Measurements from ENCODE around the gene PTH2R. TPM values are rescaled to one million over a fixed set of nuclear protein-coding genes. Genes with fewer than 3 reads are reported as not detected.
"Not testable (repeated sequence)": the region's sequence is repeated elsewhere in the genome, so short reads cannot be mapped to it uniquely, and the experiment has no call there.

The PTH2R gene
- total and polyA plus RNA-seq, 2 experiments from 2014 or later = not detected

DNA sequence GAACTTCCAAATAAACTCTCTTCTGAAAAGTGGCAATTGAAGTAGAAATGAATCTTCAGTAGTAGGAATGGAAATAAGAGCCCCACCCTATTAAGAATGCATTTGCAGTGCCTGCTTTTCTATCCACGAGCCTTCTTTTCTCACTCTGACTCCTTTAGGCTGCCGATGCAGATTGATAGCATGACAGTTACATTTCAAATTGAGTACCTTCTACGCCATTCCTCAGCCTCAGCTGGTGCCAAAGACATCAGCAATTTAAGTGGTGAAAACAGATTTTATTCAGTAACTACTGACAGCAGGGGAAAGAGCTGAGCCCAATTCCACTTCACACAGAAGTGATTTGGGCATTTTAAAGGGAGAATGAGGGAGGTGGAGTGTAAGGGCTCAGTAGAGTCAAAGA lies 85.5 kb downstream of the PTH2R start:
- Histone ChIP-seq H4K20me1 (ENCODE audit: insufficient read depth) (no peaks in the 10 kb centered on the region), H3K4me2 (ENCODE audit: unreplicated experiment) (no peak overlapping the region), H3K9me3 (ENCODE audit: low read depth) (no peaks in the 10 kb centered on the region), H3K9me2 (ENCODE audit: insufficient read depth) (no peaks in the 10 kb centered on the region), H3K27me3 (replicated peaks; ENCODE audit: insufficient read depth) (no peaks in the 10 kb centered on the region), H3K9ac (no peak overlapping the region), H3K27ac (no peak overlapping the region), H2AFZ (no peak overlapping the region), H3F3A (ENCODE audit: insufficient read depth) (no peaks in the 10 kb centered on the region), H3K4me3 (no peak overlapping the region), H3K79me2 (ENCODE audit: insufficient read depth) (no peaks in the 10 kb centered on the region), H3K4me1 (ENCODE audit: insufficient read depth) (no peaks in the 10 kb centered on the region), H3K36me3 (ENCODE audit: low read depth) (no peaks in the 10 kb centered on the region)
- DNase-seq = no peak
- 9 to 14% methylated on average over 3 of the region's 3 CpGs for WGBS, 2 experiments (ENCODE audit: low coverage in 1 of 2, low lambda C conversion rate in 2 of 2, missing lambda C conversion rate in 2 of 2)
- no peak for TF ChIP-seq EZH2 (IDR thresholded peaks at IDR 0.05; ENCODE audit: insufficient read depth, poor library complexity, severe bottlenecking)
- no peak for TF ChIP-seq EZH2phosphoT487 (IDR thresholded peaks at IDR 0.05; ENCODE audit: insufficient read depth, low read depth)
- in situ Hi-C loops (cut with MboI) = no loop called here

DNA sequence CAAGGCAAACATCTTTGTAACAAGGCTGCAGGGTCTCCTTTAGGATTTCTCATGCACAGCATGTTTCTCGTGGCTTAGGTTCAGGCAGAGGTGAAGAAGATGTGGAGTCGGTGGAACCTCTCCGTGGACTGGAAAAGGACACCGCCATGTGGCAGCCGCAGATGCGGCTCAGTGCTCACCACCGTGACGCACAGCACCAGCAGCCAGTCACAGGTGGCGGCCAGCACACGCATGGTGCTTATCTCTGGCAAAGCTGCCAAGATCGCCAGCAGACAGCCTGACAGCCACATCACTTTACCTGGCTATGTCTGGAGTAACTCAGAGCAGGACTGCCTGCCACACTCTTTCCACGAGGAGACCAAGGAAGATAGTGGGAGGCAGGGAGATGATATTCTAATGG lies 86.6 kb downstream of the PTH2R start:
- H3K4me2 ChIP-seq (ENCODE audit: unreplicated experiment) = no peak overlapping the region
- no peaks in the 10 kb centered on the region for H3K79me2 ChIP-seq (ENCODE audit: insufficient read depth)
- no peak overlapping the region for H2AFZ ChIP-seq
- no peaks in the 10 kb centered on the region for H3K4me1 ChIP-seq (ENCODE audit: insufficient read depth)
- in situ Hi-C loops (cut with MboI) = no loop called here
- H3K27ac ChIP-seq = no peak overlapping the region
- H3K9me2 ChIP-seq (ENCODE audit: insufficient read depth) = no peaks in the 10 kb centered on the region
- TF ChIP-seq EZH2 (IDR thresholded peaks at IDR 0.05; ENCODE audit: insufficient read depth, poor library complexity, severe bottlenecking) (no peak), EZH2phosphoT487 (IDR thresholded peaks at IDR 0.05; ENCODE audit: insufficient read depth, low read depth) (no peak)
- H3K9ac ChIP-seq = no peak overlapping the region
- 40 to 41% methylated on average over 12 of the region's 12 CpGs for WGBS, 2 experiments (ENCODE audit: low coverage in 1 of 2, low lambda C conversion rate in 2 of 2, missing lambda C conversion rate in 2 of 2)
- H4K20me1 ChIP-seq (ENCODE audit: insufficient read depth) = no peaks in the 10 kb centered on the region
- no peaks in the 10 kb centered on the region for H3K9me3 ChIP-seq (ENCODE audit: low read depth)
- no peaks in the 10 kb centered on the region for H3K36me3 ChIP-seq (ENCODE audit: low read depth)
- H3F3A ChIP-seq (ENCODE audit: insufficient read depth) = no peaks in the 10 kb centered on the region
- no peak overlapping the region for H3K4me3 ChIP-seq
- no peak for DNase-seq
- H3K27me3 ChIP-seq (replicated peaks; ENCODE audit: insufficient read depth) = no peaks in the 10 kb centered on the region

DNA sequence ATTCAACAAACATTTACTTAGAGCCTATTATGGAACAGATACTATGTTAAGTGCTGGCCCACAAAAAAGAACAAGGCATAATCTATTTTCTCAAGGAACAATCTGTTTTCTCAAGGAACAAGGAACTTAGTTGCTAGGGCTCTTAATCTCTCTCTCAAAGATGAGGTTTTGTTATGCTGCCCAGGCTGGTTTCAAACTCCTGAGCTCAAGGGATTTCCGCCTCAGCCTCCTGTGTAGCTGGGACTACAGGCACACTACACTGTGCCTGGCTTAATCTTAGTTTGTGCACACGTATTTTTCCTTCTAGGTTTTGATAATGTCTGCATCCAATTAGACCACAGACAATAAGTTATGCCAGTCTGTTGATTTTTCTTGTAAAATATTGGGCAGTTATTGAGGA lies 89.5 kb downstream of the PTH2R start:
- in situ Hi-C loops (cut with MboI) = no loop called here
- Histone ChIP-seq H3K9me3 (ENCODE audit: low read depth) (no peaks in the 10 kb centered on the region), H3F3A (ENCODE audit: insufficient read depth) (no peaks in the 10 kb centered on the region), H3K9me2 (ENCODE audit: insufficient read depth) (no peaks in the 10 kb centered on the region), H2AFZ (no peak overlapping the region), H3K27me3 (replicated peaks; ENCODE audit: insufficient read depth) (no peaks in the 10 kb centered on the region), H3K4me3 (no peak overlapping the region), H3K79me2 (ENCODE audit: insufficient read depth) (no peaks in the 10 kb centered on the region), H3K9ac (no peak overlapping the region), H3K36me3 (ENCODE audit: low read depth) (no peaks in the 10 kb centered on the region), H4K20me1 (ENCODE audit: insufficient read depth) (no peaks in the 10 kb centered on the region), H3K4me1 (ENCODE audit: insufficient read depth) (no peaks in the 10 kb centered on the region), H3K4me2 (ENCODE audit: unreplicated experiment) (no peak overlapping the region), H3K27ac (no peak overlapping the region)
- DNase-seq = no peak
- 16 to 18% methylated on average over 2 of the region's 2 CpGs for WGBS, 2 experiments (ENCODE audit: low coverage in 1 of 2, low lambda C conversion rate in 2 of 2, missing lambda C conversion rate in 2 of 2)
- TF ChIP-seq EZH2 (IDR thresholded peaks at IDR 0.05; ENCODE audit: insufficient read depth, poor library complexity, severe bottlenecking) (no peak), EZH2phosphoT487 (IDR thresholded peaks at IDR 0.05; ENCODE audit: insufficient read depth, low read depth) (no peak)

DNA sequence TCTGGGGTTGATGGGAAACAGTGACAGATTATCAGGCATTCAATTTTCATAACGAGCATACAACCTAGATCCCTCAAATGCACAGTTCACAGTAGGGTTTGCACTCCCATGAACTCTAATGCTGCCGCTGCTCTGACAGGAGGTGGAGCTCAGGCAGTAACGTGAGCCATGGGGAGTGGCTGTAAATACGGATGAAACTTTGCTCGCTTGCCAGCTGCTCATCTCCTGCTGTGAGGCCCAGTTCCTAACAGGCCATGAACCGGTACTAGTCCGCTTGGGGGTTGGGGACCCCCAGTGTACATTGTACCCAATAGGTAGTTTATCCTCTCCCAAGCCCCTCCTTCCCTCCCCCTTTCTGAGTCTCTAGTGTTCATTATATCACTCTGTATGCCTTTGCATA lies 94.6 kb downstream of the PTH2R start:
- Histone ChIP-seq H3K9me2 (ENCODE audit: insufficient read depth) (no peaks in the 10 kb centered on the region), H3K27ac (no peak overlapping the region), H3K79me2 (ENCODE audit: insufficient read depth) (no peaks in the 10 kb centered on the region), H3K9ac (no peak overlapping the region), H3K27me3 (replicated peaks; ENCODE audit: insufficient read depth) (no peaks in the 10 kb centered on the region), H3K4me2 (ENCODE audit: unreplicated experiment) (no peak overlapping the region), H4K20me1 (ENCODE audit: insufficient read depth) (no peaks in the 10 kb centered on the region), H3K4me1 (ENCODE audit: insufficient read depth) (no peaks in the 10 kb centered on the region), H3K36me3 (ENCODE audit: low read depth) (no peaks in the 10 kb centered on the region), H3K9me3 (ENCODE audit: low read depth) (no peaks in the 10 kb centered on the region), H2AFZ (no peak overlapping the region), H3K4me3 (no peak overlapping the region), H3F3A (ENCODE audit: insufficient read depth) (no peaks in the 10 kb centered on the region)
- DNase-seq = no peak
- TF ChIP-seq EZH2 (IDR thresholded peaks at IDR 0.05; ENCODE audit: insufficient read depth, poor library complexity, severe bottlenecking) = no peak
- no peak for TF ChIP-seq EZH2phosphoT487 (IDR thresholded peaks at IDR 0.05; ENCODE audit: insufficient read depth, low read depth)
- WGBS, 2 experiments (ENCODE audit: low coverage in 1 of 2, low lambda C conversion rate in 2 of 2, missing lambda C conversion rate in 2 of 2) = 2 to 4% methylated on average over 7 of the region's 7 CpGs
- in situ Hi-C loops (cut with MboI) = no loop called here

DNA sequence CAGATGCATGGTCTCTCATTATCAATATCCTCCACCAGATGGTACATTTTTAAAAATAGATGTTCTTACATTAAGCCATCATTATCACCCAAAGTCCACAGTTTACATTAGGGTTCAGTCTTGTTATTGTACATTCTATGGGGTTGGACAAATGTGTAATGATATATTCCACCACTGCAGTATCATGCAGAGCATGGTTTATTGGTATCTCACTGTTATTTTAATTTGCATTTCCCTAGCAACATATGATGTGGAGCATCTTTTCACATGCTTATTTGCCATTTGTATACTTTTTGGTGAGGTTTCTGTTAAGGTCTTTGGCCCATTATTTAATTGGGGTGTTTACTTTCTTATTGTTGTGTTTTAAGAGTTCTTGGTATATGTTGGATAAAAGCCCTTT lies 95.7 kb downstream of the PTH2R start:
- Histone ChIP-seq H3K4me1 (ENCODE audit: insufficient read depth) (no peaks in the 10 kb centered on the region), H3K27me3 (replicated peaks; ENCODE audit: insufficient read depth) (no peaks in the 10 kb centered on the region), H2AFZ (no peak overlapping the region), H3K9ac (no peak overlapping the region), H4K20me1 (ENCODE audit: insufficient read depth) (no peaks in the 10 kb centered on the region), H3K79me2 (ENCODE audit: insufficient read depth) (no peaks in the 10 kb centered on the region), H3F3A (ENCODE audit: insufficient read depth) (no peaks in the 10 kb centered on the region), H3K9me2 (ENCODE audit: insufficient read depth) (no peaks in the 10 kb centered on the region), H3K4me2 (ENCODE audit: unreplicated experiment) (no peak overlapping the region), H3K27ac (no peak overlapping the region), H3K36me3 (ENCODE audit: low read depth) (no peaks in the 10 kb centered on the region), H3K9me3 (ENCODE audit: low read depth) (no peaks in the 10 kb centered on the region), H3K4me3 (no peak overlapping the region)
- no peak for TF ChIP-seq EZH2 (IDR thresholded peaks at IDR 0.05; ENCODE audit: insufficient read depth, poor library complexity, severe bottlenecking)
- no peak for TF ChIP-seq EZH2phosphoT487 (IDR thresholded peaks at IDR 0.05; ENCODE audit: insufficient read depth, low read depth)
- DNase-seq = no peak
- in situ Hi-C loops (cut with MboI) = no loop called here

DNA sequence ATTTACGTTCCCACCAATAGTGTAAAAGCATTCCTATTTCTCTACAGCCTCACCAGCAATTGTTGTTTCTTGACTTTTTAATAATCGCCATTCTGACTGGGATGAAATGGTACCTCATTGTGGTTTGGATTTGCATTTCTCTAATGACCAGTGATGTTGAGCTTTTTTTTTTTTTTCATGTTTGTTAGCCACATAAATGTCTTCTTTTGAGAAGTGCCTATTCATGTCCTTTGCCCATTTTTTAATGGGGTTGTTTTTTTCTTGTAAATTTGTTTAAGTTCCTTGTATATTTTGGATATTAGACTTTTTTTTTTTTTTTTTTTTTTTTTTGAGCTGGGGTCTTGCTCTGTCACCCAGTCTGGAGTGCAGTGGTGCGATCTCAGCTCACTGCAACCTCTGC lies 98.8 kb downstream of the PTH2R start:
- H3K9me2 ChIP-seq (ENCODE audit: insufficient read depth); H3K9ac ChIP-seq; H3K4me2 ChIP-seq (ENCODE audit: unreplicated experiment); H3K27ac ChIP-seq; H3K27me3 ChIP-seq (replicated peaks; ENCODE audit: insufficient read depth); DNase-seq; H4K20me1 ChIP-seq (ENCODE audit: insufficient read depth); H3K9me3 ChIP-seq (ENCODE audit: low read depth); H3K4me1 ChIP-seq (ENCODE audit: insufficient read depth); H3K4me3 ChIP-seq; H3K36me3 ChIP-seq (ENCODE audit: low read depth); H3K79me2 ChIP-seq (ENCODE audit: insufficient read depth); H3F3A ChIP-seq (ENCODE audit: insufficient read depth); H2AFZ ChIP-seq; in situ Hi-C loops (cut with MboI): not testable (repeated sequence)
- 21 to 24% methylated on average over 3 of the region's 3 CpGs for WGBS, 2 experiments (ENCODE audit: low coverage in 1 of 2, low lambda C conversion rate in 2 of 2, missing lambda C conversion rate in 2 of 2)
